ENCODE results near the gene CAMSAP1.

The CAMSAP1 gene

DNA sequence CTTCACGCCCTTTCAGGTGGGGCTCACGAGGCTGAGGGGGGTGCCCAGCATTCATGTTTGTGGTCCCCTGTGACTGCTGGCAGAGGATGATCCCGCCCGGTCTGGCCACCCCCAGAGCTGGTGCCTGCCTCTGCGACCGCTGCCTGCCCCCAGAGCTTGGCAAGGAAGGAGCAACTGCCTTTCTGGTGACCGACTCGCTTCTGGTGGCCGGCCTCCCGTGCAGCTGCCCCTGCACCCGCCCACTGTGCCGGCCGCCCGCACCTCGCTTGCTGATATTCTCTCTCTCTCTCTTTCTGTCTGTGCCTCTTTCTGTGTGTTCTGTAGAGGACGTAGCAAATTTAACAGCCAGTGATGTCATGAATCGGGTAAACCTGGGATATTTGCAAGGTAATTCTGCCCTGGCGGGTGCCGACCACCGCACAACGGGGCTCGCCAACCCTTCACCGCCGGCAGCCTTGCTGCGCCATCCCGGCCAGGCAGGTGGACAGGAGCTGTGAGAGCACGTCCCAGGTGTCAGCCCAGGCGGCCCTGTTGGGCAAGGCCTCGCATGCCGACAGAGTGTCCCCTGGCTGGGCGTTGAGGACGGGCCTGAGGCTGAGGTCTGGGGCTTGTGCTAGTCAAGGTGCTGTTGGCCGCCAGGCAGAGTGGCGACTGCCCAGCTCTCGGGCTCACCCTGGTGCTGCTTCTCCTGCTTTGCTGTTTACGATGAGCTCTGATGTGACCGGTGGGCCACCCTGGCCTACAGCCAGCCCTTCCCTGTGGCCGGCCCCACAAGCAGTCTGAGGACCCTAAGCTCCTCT lies 119.4 kb downstream of the CAMSAP1 start:
- no peak for DNase-seq

DNA sequence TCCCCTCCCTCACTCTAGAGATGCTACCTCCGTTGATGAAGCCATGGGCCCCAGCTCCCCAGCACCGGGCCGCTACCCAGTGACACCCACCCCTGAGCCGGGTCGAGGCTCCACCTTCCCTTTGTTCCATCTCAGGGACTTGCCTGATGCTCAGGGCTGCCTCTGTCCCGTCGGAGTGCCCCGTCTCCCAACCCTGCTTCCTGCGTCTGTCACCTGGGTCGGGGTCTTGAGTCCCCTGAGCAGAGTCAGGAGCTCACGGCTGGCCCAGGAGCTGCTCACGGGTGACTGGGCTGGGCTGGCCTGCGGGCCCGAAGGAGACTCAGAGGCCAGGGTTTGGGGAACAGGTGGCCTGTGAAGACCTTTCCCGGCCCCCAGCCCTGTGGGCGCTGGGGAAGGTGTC lies 120.0 kb downstream of the CAMSAP1 start:
- no peak for DNase-seq

DNA sequence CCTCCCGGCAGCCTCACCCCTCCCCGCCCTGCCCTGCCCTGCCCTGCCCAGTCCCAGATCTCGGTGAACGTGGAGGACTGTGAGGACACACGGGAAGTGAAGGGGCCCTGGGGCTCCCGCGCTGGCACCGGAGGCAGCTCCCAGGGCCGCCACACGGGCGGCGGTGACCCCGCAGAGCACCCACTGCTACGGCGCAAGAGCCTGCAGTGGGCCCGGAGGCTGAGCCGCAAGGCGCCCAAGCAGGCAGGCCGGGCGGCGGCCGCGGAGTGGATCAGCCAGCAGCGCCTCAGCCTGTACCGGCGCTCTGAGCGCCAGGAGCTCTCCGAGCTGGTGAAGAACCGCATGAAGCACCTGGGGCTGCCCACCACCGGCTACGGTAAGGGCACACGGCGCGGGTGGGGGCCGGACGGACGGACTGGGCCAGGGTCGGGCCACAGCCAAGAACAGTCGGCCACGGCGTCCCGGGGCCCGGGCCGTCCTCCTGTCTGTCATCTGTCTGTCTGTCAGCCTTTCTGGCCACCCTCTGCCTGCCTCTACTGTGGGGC lies 121.1 kb downstream of the CAMSAP1 start:
- DNase-seq, result no peak

DNA sequence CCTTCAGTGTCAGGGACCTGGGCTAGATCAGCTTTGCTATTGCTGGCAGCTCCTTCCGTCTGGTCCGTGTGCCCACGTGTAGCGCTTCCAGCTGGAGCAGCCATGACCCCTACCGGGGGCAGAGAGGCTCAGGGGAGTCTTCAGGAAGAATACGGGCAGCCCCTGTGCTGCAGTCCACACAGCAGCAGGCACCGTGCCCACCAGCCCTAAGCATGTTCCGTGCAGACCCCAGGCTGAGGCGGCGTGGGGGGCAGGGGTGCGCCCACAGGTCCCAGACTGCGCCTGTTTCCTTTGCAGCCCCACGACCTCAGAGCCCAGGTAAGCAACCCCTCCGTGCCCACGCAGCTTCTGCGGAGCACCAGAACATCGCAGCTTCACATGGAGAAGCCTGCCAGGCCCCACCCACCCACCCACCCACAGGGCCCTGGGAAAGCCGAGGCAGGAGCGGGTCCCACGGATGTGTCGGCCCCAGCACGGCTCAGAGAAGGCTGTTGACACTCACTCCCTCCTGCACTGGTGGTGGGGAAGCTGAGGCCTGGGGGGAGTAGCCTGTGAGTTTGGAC lies 122.3 kb downstream of the CAMSAP1 start:
- no peak for DNase-seq

DNA sequence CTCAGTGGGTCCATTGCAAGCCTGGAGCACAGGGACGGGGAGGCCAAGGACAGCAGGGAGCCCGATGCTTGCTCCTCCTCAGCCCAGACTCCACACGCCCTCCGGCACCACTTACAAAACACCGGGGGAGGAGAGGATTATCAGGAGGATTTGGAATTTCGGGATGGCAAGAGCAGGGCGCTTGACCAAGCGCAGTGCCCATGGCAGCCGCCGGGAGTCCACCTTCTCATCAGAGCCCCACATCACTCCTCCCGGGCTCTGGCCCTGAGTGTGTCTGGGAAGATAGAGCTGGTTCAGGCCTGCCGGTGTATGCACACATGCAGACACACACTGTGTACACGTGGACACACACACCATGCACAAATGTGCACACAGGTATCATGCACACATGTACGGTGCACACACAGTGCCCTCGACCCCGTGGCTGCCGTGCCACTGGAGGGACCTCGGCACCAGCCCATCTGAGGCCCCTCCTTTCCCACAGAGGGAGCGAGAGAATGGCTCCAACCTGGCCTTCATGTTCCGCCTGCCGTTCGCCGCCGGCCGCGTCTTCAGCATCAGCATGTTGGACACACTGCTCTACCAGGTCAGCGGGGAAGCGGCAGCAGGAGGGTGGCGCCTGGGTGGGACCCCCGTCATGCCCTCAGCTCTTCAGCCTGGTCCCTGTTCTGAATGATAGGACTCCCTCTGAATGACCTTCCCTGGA lies 123.7 kb downstream of the CAMSAP1 start:
- DNase-seq, result no peak

DNA sequence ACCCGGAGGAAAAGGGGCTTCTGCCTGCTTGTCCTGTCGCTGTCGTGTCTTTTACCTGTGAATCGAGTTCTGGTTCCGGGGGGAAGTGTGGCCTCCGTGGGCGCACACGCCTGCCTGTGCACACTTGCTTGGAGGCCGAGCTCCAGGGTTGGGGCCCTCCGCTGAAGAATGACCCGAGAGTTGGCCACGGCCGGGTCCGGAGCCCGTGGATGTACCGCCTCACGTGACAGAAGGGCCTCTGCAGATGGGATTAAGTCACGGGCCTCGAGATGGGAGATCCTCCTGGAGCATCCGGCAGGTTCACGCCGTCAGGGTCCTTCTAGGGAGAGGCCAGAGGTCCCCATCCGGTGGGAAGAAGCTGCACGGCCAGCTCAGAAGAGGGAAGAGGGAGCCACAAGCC lies 124.4 kb downstream of the CAMSAP1 start:
- DNase-seq, result no peak

DNA sequence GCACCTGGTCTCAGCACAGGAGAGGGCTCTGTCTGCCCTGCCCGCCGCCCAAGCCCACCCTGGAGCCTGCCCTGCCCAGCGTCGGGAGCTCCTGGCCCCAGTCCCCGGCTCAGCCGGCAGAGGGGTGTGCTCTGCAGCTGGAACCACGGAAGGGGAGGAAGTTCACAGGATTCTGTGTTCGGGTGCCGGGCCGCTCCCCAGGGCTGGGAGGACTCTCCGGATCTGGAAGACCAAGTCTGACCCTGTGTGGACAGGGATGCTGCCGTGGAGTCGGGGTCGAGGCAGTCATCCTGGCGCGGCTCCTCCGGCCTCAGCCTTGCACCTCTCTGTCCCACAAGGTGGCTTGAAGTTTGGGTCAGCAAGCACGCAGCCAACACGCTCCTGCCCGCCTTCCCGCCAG lies 126.7 kb downstream of the CAMSAP1 start:
- DNase-seq, result no peak

DNA sequence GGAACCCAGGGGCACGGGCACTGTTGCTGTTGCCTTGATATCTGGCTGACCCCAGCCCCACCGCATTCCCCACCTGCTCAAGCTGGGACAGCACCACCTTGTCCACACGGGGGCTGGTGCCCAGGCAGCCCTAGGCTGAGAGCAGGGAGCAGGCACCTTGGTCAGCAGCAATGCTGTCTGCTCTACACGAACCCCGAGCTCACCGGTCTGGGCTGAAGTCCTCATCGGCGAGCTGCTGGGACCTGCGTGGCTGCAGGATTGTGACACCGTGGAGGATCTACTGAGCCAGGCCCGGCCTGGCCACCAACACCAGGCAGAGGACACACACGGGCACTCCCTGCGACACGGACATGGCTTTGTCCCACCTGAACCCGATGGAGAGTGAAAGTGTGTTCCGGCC lies 127.3 kb downstream of the CAMSAP1 start:
- DNase-seq, result no peak

DNA sequence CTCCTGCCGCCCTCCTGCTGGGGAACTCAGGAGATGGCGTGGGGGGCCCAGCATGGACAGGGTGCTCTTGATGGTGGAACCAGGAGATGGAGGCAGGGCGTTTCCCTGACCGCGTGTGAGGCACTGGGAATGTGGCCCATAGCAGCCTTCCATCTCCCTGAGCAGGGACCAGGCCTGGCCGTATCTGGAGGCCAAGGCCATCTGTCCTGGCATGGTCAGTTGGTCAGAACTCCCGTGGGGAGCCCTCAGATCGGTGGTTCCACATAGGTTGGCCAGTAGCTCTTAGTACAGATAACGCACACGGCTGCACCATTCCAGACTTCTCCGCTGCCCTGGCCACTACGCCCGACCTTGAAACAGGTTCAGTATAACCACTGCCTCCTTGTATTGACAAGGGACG lies 127.8 kb downstream of the CAMSAP1 start:
- no peak for DNase-seq

DNA sequence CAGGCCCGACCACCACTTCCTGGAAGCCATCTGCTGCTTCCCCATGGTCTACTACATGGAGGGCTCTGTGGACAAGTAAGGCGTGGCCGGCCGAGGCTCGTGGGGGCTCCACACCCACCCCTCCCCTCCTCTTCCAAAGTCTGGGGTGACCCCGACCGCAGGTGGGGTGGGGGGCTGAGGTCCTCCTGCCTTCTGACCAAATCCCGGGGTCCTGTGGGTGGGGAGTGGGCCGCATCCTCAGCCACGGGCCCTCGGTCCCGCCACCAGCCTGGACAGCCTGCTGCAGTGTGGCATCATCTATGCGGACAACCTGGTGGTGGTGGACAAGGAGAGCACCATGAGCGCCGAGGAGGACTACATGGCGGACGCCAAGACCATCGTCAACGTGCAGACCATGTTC lies 128.9 kb downstream of the CAMSAP1 start:
- no peak for DNase-seq

DNA sequence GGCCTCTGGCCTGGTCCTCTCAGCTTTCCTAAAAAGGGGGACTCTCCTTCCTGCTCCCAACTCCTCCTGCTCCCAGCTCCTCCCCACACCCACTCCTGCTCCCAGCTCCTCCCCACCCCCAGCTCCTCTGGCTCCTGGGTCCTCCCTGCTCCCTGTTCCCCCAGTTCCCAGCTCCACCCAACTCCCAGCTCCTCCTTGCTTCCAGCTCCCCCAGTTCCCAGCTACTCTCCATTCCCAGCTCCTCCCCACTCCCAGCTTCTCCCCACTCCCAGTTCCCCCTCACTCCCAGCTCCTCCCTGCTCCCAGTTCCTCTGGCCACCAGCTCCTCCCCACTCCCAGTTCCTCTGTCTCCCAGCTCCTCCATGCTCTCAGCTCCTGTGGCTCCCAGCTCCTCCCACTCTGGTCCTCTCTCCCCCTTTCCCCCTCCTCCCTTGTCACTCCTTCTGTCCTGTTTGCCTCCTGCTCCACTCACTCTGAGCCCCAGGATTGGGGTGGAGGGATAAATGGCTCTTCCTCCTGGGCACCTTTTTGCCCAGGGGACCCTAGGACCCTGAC lies 129.6 kb downstream of the CAMSAP1 start:
- DNase-seq, result no peak

DNA sequence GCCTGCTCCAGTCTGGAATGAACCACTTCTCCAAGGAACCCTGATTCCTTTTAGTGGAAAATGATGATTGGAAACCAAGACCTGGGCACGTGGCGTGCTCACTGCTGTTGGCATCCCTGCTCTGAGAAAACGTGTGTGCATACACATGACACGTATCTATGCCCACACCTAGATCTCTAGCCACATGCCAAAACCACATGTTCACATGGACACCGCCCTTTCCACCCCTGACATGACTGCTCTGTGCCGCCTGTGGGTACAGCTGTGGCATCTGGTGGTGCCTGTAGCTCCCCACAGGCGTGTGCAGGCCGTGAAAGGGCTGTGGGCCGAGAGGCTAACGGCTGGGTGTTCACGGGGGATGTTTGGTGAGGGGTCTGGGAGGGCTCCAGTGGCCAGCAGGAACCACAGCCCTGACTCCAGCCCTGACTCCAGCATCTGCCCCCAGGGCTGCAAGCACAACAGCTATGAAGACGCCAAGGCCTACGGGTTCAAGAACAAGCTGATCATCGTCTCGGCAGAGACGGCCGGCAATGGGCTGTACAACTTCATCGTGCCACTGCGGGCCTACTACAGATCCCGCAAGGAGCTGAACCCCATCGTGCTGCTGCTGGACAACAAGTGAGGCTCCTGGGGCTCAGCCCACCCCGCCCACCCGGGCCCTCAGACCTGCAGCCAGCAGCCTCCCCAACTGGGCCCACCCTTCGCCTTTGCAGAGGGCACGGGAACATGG lies 130.3 kb downstream of the CAMSAP1 start:
- DNase-seq, result no peak

DNA sequence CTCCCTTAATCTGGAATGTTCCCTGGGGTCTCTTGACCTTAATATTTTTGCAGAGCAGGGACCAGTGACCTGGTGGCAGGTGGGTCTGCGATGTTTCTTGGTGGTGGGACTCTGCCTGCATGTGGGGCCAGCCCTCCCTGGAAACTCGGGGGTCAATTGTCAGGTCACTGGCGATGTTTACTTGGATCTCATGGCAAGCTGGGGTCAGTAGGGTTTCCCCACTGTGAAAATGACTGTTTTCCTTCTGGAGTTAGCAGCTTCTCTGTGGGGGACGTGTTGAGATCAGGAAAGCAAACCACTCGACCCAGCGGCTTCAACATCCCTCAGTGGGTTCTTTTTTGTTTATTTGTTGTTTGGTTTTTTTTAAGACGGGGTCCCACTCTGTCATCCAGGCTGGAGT lies 131.4 kb downstream of the CAMSAP1 start:
- DNase-seq, result no peak

DNA sequence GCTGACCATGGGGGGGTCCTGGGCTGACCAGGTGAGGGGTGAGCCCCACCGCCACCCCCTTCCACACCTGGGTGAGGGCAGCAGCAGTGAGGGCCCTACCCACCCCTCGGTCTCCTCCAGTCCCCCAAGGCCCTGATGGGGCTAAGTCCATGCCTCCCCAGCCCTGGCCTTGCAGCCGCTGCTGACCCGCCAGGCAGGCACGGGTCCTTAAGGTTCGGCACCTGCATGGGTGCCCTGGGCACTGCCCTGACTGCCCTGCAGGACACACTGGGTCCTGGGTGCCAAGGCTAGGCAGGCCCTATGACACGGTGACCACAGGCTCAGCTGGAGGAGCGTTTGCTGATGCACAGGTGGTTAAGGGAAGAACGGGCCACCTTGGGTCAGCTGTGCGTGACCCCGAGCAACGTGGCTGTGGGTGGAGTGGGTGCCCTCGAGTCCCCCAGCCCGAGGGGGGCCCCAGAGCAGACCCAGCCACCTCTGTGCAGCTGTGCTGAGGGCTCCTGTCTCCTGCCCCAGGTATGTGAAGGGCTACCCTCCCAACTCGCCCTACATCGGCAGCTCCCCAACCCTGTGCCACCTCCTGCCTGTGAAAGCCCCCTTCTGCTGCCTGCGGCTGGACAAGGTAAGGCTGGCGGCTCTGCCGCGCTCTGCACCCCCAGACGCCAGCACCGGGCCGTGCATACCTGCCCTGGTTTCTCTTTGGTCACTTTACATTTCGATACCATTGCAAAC lies 132.4 kb downstream of the CAMSAP1 start:
- DNase-seq, result no peak

DNA sequence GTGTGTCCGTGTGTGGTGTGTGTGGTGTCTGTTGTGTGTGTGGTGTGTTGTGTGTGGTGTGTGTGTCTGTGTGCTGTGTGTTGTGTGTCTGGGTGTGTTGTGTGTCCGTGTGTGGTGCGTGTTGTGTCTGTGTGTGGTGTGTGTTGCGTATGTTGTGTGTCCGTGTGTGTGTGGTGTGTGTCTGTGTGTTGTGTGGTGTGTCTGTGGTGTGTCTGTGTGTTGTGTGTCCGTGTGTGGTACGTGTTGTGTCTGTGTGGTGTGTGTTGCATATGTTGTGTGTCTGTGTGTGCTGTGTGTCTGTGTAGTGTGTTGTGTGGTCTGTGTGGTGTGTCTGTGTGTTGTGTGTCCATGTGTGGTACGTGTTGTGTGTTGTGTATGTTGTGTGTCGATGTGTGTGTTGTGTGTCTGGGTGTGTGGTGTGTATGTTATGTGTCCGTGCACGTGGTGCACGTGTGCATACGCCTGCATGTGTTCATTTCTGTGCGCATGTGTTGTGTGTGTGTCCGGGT lies 133.1 kb downstream of the CAMSAP1 start:
- DNase-seq, result no peak

DNA sequence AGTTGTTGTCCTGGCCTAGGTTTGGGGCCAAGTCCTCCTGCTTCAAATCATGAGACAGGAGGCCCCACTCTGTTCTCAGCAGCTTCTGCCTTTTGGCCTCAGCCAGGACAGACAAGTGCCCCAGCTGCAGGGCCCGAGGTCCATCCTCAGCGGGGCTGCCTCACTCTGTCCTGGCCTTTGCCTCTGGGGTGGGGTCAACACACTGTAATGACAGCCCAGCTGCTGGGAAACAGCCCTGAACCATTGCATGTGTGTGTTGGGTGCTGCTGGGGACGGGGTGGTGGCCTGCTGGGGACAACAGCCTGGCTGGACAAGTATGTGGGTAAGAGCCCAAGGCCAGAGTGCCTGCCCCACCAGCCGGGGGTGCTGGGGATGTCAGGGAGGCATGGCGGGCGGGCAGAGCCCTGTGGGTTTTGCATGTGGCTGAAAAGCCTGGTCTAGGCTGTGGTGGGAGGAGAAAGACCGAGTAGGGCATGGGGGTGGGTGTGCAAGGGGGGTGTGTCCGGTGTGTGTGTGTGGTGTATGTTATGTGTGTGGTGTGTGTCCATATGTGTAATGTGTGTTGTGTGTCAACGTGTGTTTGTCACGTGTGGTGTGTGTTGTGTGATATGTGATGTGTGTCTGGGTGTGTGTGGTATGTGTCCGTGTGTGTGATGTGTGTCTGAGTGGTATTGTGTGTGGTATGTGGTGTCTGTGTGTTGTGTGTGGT lies 133.7 kb downstream of the CAMSAP1 start:
- no peak for DNase-seq

DNA sequence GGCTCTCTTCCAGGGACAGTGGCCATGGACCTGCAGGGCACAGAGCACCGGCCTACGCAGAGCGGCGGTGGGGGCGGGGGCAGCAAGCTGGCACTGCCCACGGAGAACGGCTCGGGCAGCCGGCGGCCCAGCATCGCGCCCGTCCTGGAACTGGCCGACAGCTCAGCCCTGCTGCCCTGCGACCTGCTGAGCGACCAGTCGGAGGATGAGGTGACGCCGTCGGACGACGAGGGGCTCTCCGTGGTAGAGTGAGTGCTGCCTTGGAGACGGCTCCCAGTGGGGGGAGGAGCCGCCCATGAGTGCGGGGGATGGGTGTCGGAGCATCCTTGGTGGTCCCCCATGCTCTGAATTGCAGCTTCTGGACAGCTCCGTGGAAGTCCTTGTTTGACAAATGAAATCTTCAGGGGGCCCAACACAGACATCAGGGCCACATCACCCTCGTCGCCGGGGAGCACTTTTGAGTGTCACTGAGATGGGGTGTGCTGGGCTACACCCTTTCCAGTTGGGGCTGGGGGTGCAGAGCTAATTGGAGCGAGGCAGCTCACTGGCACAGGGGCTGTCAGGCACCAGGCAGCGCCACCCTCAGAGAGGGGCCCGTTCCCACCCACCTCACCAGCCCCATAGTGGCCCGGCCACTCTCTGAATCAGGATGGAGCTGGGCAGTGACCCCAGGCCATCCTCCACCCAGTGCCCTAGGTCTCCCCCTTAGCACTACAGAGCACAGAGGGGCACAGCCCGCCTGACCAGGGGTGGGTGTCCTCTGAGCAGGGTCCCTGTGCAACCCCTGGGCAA lies 134.4 kb downstream of the CAMSAP1 start:
- DNase-seq, result no peak

DNA sequence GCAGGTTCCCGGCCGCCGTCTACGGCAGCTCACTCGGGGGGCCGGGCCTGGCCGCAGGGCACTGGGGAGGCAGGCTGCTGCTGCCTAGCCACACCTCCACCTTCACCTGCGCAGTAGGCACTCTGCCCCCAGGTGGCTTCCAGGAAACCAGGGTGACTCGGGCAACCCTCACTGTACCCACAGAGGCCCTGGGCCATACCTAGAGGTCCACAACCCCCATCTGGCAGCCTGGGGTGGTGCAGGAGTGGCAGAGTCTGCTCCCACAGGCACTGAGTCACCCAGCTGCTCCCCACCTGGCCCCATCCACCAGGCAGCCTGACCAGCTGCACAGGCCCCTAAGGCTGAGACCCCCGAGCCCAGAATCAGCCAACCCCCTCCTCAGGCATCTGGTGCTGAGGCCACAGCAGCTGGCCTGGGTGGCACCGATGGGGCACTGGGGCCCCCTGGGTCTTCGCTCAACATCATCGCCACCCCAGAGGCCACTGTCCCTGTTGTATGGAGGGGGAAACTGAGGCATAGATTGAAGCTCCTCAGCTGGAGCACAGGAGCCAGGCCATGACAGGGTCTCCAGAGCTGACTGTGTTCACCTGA lies 135.2 kb downstream of the CAMSAP1 start:
- DNase-seq, result no peak

DNA sequence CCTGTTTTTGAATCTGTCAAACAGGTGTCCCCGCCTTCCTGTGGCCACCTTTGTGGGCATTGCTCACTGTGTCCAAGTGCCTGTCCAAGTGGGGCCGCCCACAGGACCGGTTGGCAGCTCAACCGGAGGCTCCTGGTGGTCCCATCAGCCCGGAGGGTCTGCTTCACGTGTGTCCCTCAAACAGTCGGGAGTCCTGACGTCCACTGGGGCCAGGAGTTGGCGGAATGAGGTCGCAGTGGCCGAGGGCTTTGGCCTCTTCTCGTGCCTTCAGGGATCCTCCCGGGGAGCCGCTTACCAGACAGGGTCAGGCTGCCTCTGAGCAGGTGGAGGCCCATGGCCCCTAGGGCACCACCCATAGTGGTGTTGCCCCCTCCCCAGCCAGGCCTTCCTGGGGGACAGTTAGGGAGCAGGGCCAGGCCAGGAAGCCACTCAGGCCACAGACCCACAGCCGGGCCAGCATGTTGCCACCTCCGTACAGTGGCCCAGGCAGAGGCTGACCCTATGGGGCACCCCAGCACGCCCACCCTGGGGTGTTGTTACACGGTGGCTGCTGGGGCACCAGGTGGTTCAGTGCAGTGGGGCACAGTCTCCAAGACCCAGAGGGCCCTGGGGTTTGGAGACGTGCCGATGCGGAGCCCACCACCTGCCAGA lies 135.8 kb downstream of the CAMSAP1 start:
- DNase-seq, result no peak

DNA sequence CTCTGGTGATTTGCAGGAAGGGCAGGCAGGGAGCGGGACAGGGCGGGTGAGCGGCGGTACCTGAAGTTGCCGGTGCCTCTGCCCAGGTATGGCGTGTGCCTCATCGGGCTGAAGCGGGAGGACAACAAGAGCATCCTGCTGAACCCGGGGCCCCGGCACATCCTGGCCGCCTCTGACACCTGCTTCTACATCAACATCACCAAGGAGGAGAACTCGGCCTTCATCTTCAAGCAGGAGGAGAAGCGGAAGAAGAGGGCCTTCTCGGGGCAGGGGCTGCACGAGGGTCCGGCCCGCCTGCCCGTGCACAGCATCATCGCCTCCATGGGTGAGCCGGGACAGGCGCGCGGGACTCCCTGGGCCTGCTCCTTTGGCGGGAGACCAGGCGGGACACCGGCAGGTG lies 136.6 kb downstream of the CAMSAP1 start:
- no peak for DNase-seq
